DOHH2 (cell line): ENCODE results near the gene ZKSCAN3.

Experiments used
- EZH2phosphoT487 ChIP-seq: fragments of 200-600 bp; sonication (generic); IDR thresholded peaks from 2 replicates; pipeline ENCODE4 v1.6.1; 2017; ENCODE audit warnings: borderline replicate concordance, mild to moderate bottlenecking, antibody characterized with exemption, low read length, moderate library complexity, mixed read lengths
- TF ChIP-seq, protein P1 (sequence below): fragments of 200-600 bp; sonication (generic); IDR thresholded peaks from one replicate; pipeline ENCODE4 v1.5.1; 2014; ENCODE audit warnings: antibody characterized with exemption, mild to moderate bottlenecking, low read depth, low read length; ENCODE audit not compliant: poor library complexity, severe bottlenecking

DNA sequence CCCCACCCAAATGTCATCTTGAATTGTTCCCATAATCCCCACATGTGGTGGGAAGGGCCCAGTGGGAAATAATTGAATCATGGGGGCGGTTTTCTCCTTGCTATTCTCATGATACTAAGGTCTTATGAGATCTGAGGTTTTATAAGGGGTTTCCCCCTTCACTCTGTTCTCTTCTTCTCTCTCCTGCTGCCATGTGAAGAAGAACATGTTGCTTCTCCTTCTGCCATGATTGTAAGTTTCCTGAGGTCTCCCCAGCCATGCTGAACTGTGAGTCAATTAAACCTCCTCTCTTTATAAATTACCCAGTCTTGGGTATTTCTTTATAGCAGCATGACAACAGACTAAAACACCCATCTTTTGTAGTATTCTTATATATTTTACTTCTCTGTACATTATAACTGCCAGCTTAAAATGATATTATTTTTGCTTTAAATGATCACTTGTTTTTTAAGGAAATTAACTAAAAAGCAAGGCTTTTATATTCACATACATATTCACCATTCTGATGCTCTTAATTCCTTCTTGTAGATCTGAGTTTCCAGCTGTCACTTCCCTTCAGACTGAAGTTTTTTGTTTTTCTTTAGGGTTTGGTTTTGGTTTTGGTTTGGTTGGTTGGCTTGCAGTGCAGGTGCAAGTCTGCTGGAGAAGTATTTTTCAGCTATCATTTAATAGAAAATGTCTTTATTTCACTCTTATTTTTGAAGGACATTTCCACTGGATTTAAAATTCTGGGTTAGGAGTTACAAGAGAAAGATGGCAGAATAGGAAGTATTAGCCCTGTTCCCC is 9.2 kb upstream of the ZKSCAN3 start:
- TF ChIP-seq, protein P1, sequence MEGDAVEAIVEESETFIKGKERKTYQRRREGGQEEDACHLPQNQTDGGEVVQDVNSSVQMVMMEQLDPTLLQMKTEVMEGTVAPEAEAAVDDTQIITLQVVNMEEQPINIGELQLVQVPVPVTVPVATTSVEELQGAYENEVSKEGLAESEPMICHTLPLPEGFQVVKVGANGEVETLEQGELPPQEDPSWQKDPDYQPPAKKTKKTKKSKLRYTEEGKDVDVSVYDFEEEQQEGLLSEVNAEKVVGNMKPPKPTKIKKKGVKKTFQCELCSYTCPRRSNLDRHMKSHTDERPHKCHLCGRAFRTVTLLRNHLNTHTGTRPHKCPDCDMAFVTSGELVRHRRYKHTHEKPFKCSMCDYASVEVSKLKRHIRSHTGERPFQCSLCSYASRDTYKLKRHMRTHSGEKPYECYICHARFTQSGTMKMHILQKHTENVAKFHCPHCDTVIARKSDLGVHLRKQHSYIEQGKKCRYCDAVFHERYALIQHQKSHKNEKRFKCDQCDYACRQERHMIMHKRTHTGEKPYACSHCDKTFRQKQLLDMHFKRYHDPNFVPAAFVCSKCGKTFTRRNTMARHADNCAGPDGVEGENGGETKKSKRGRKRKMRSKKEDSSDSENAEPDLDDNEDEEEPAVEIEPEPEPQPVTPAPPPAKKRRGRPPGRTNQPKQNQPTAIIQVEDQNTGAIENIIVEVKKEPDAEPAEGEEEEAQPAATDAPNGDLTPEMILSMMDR: no peak
- no peak for TF ChIP-seq EZH2phosphoT487
